ENCODE data around the gene ATF4.
A peak's percentile ranks its signal among the peaks of the same experiment; 100 is the strongest.
"Not testable (repeated sequence)": the region's sequence is repeated elsewhere in the genome, so short reads cannot be mapped to it uniquely, and the experiment has no call there.

ATF4 gene

DNA sequence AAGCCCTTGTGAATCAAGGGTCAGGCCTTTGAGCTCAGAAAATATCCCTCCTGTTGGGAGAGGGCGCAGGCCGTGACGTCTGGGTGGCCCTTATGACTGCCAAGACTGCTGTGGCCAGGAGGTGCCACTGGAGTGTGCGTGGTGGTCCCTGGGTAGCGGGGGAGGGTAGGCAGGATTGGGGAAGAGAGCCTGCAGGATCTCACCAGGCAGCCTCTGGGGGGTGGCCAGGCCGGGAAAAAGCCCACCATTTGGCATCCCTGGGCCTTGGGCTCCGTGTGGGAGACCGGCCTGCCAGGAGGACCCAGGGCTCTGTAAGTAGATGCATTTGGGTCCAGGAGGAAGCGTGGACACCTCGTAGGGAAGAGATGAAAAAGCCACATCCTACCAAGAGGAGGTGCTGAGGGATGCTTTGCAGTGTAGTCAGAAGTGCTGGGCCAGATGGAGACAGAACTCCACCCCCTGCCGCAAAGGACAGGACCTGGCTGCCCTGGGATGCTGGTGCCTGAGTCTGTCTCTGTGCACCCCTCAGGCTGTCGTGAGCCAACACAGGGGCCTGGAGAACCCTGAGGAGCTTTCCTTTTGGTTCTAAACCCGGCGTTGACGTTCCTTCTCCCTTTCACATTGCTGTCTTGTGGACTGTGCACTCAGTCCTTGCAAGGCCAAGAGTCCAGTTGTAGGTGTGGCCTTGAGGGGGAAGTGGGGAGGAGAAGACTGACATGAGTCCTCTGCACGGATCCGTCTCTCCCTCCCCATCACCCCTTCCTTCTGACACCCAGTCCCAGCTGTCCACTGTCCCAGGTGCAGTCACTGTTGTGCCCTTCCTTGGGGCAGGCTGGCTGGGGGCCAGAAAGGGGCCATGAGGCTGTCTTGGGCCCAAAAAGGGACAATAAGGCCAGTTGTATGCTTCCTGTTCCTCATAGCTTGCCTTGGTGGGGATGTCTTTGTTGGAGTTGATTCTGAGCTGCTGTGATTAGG lies 31.0 kb upstream of the ATF4 start:
- DNase-seq: no peak

DNA sequence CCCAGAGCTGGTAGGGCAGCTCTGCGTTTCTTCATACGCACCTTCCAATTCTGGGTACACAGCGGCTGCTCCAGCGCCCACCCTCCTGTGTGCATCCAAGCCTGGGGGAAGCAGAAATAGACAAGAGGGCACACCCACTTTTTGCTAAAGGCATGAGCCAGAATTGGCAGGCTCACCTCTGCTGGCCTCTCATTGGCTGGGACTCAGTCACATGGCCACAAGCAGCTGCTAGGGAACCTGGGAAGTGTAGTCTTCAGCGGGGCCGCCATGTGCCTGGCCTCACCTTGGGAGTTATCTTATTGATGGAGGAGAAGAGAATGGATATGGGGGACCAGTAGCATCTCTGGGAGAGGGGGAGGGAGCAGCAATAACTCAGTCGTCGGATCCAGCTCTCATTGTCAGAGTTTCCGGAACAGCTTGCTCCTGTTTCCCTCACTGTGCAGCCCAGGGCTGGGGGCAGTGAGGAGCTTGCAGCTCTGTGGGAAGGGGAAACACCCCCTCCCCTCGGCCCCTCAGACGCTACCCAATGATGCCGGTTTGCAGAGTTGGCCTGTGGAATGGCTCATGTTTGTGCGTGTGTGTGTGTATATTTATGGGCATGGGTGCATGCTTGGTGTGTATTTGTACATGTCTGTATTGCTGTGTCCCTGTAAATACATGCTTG lies 30.1 kb upstream of the ATF4 start:
- peak; percentile 84 to 89 for DNase-seq

DNA sequence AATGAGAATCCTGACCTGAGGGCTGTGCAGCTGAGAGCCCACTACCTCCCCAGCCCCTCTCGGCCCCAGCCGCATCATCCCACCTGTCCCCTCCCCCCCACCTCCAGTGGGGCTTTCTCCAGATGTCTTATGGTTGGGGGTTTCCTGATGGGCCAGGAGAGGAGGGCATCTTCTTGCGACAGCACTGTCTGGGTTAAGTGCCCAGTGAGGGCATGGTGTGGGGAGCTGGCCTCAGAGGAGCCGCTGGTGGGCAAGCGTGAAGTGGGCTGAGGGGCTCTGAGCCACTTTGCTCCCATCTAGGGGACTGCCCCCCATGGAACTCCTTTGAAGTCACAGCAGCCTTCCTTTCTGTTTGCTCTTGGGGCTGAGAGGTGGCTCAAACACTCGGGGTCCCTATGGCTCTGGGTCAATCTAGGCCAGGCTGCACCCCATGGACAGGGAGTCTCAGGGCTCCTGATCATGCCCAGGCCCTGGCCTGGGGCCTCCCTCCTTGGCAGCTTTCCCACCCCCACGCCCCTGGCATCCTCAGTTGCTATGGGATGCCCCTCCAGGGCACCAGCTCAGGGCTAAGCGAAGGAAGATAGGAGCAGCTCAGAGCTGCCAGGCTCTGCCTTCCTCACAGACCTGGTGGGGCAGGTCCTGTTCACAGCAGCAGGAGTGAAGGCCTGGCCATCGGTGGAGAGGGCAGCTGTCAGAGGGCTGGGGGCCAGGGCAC lies 29.2 kb upstream of the ATF4 start:
- no peak for DNase-seq

DNA sequence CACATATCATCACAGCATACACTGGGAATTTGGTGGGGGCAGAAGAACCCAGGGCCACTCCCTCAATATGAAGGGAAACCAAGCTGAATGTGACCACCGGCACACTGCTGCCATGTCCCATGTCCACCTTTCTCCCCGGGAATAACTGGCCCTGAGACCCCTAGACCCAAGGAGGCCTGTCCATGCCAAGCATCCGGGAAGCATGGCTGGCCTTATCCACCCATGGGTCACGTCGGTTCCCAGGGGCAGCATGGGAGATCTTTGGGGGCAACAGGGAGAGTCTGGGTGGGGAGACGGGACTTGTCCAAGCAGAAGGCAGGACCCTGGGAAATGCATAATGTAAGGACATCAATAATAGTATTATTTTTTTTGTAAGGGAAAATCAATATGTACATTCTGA lies 28.7 kb upstream of the ATF4 start:
- DNase-seq: no peak

DNA sequence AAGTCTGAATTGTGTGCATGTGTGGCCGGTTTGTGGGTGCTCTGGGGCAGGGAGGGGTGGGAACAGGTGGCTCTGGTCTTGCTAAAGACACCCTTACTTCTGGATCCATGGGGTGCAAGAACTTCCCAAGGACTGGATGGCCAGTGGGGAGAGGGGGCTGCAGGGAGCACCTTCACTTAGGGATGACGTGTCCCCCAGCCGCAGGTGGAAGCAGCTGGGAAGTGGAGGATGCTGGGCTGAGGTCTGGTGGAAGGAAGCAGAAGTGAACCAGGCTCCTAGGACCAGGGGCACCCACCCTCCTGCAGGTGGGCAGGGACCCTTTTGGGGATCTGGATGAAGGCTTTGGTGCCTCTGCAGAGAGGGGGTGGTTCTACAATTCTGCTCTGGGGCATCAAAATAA lies 28.2 kb upstream of the ATF4 start:
- no peak for DNase-seq

DNA sequence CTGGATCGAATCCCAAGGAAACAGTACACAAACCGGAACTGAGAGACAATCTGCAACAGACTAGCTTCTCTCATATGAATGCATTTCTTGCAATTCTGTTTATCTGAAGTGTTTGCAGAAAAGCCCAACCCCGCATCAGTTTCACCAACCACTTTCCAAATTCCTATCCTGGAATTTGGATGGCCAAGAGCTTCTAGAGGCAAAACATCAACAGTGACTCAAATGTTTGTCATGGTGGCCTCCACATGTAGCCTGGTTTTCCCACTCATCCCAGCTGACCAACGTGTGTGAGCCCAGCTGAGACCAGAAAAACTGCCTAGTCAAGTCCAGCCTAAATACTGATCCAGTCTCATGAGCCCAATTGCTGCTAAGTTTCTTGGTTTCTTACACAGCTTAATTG lies 26.6 kb upstream of the ATF4 start:
- DNase-seq: no peak

DNA sequence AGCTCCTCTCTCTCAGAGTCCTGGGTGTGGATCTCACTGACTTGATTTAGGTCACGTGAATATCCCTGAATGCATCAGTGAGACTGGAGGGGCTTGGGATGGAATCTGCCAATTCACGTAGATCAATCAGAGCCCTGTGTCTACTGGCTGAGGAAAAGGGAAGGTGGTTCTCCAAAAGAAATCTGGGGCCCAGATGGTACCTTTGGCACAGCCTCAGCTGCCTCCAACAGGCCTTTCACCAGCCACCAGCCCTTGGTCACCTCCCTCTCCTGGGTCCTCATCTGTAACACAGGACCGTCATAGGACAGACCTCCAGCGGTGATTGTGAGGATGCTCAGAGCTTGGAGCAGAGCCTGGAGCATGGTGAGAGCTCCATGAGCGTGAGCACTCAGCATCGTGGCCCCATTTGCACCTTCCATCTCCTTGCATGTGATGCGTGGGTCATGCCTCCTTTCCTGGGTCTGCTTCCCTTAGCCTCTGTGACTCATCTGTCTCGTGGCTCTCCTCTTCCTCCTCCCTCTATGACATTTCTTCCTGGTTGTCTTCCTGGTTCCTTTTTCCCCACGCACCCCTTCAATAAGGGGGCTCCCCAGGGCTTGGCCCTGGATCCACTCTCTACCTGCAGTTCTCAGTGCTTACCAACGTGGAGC lies 25.8 kb upstream of the ATF4 start:
- no peak for DNase-seq

DNA sequence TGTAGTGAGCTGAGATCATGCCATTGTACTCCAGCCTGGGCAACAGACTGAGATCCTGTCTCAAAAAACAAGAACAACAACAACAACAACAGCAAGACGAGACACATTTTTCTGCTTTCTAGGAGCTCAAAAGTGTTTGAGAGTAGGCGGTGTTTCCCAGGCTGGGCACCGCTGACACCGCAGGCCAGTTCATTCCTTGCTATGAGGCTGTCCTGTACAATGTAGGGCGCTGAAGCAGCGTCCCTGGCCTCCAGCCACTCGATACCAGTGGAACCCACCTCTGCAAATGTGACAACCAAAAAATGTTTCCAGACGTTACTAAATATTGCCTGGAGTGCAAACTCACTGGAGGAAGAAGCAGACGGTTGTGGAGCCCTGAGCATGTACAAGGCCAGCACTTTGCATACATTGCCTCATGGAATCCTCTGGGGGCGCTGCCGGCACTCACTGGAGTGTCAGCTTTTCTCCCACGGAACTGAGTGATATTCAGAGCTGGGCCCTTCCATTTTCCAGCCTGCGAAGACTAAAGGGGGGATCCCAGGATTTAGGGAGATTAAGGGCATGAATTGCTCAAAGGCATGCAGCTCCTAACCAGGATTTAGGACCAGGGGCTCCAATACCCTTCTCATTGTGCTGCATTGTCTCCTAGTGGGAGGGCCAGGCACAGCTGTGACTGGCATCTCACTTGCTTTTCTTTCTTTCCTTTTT lies 24.1 kb upstream of the ATF4 start:
- peak; percentile 56 to 80 for DNase-seq

DNA sequence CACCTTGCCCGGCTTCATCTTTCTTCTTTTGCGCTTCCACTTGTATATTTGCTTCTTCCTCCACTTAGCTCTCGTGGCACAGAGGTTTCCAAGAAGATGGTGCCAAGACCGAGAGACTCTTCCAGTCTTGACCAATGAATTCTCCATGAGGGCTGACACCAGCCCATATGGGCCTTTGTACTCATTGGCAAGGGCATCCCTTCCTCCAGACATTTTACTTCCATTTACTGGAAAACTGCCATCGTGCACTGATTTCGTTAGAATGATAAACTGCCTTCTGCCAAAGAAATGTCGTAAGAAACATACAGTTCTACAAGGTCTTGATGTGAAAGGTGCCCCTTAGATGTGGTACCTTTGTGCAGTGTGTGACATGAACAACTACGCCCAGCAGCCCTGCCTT lies 22.9 kb upstream of the ATF4 start:
- DNase-seq: no peak

DNA sequence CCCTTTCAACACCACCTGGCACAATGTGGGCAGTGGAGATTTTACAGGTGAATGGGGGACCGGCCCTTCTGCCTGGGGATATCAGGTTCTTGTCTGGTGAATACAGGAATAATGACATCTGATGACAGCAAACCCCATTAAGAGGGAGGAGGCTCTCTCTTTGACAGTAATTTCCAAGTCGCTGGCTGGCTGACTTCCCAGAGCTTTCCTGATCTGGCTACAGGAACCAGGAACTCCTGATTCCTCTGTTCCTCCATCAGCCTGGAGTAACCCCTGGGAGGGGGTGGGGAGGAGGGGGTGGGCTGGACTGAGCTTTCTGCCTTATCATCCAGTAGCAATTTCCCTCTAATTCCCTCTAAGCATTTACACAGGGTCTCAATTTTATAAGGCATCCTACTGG lies 22.0 kb upstream of the ATF4 start:
- DNase-seq: no peak

DNA sequence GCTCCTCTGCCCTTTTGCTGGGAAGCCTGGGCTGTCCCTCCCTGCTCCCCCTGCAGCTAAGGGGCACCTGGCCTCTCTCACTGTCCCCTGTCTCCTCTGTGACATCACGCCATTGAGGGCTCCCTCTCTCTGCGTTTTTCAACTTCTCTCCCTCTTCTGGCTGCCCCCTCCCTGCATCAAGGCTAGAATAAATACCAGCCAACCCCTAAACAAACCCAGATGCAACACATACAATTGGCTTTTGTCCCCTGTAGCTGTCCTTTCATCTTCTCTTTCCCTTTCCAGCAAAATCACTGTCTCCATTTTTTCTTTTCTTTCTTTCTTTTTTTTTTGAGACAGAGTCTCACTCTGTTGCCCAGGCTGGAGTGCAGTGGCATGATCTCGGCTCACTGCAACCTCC lies 21.6 kb upstream of the ATF4 start:
- DNase-seq: no peak

DNA sequence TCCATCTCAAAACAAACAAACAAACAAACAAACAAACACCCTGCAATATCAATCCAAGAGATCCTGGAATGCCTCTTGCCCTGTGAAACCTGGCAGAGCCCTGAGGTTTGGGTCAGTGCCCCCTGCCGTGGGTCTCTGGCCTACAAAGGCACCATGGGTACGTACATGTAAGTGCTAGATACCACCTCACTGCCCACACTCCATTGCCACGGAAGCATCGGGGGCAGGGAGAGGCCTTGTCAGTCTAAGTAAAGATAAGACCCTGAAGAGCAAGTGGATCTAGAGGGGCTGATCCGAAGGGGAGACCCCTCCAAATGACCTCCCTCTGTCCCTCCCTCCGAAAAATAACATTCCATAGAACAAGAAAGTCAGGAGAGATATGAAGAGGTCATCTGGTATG lies 20.3 kb upstream of the ATF4 start:
- no peak for DNase-seq

DNA sequence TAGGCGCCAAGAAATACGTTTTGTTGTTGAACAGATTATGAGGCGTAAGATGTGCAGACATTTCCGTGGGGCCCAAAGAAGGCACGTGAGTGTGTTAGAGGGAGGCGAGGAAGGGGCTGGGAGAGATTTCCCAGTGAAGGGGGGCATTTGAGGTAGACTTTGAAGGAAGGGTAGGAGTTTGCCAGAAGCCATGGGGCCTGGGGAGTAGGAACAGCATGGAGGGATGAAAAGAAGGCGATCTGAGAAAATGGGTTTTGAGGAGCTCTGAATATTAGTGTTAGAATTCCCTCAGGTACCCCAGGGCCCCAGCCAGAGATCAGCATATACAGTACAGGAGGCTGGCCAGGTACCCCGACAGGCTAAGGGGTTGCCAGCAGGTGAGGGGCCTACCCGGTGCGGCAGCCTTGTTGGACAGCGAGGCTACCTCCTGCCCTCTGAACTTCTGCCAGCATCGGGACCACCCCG lies 18.7 kb upstream of the ATF4 start:
- DNase-seq: no peak

DNA sequence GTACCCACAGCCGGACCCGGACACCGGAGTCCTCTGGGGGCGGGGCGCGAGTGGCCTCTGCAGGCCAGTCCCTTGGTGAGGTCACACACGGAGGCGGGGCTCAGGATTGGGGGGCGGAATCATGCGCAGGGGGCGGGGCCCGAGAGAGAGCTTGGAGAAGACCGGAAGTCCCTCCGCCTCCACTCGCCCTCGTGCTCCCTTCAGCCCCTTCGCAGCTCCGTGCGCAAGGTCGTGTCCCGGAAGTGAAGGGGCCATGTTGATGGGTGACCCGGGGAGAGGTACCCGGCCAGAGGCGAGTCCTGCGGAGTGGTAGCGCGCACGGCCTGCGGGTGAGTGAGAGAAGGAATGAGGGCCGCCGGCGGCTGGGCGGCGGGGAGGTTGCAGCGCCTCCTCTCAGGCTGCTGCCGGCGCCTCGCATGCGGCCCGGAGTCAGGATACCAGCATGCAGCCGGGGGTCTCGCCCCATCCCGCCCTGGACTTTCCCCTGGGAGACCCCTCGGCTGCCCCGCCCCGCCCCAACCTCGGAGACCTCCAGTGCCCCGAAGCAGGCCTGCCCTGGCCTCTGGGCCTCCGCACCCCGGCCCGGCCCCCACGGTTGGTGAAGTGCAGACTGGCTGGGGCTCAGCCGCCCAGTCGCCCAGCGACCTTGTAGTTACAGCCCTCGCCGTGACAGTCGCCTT lies 18.1 kb upstream of the ATF4 start, which contains the start of gene MIEF1:
MIEF1 (plus strand) TSS at position 182 of the 680 bp plus-strand sequence. CDS start 9,005 bp downstream, outside the sequence.
- DNase-seq: peak; percentile 96 to 97

DNA sequence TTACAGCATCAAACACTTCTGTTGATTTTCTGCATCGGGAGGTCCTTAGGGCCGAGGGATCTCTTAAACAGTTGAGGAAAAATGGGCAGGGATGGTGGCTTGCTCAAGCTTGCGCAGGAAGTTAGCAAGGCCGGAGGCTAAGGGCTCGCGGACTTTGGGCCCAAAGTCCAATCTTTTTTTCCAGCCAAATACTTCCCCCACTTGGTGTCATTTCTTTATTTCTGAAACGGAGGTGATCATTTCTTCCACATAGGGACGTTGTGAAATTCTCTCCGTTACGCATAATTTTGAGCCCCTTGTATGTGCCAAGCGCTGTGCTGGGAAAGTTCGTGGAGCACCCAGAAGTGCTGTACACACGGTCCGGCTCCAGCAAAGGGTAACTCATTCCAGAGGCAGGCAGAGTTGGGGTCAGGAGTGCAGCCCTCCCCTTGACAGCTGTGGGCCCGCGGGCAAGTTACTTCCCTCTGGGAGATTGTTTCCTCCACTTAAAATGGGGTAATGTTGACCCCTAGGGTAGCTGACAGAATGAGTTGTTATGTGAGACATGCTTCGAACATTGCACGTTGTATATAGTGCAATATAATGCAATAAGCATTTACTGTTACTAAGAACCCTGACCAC lies 17.5 kb upstream of the ATF4 start:
- DNase-seq: no peak

DNA sequence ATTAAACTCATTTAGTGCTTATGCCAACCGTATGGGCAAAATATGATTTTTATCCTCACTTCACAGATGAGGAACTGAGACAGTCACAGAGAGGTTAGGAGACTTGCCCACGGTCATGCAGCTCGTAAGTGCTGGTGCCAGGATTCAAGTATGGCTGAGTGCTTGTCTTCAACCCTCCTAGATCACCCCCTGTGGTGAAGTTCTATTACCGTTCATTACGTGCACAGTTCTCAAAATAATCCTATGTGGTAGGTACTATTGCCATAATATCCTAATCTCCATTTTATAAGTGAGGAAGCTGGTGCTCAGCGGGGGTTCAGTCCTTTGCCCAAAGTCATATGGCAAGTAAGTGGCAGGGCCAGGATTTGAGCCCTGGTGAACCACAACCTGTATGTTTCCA lies 16.7 kb upstream of the ATF4 start:
- DNase-seq: no peak

DNA sequence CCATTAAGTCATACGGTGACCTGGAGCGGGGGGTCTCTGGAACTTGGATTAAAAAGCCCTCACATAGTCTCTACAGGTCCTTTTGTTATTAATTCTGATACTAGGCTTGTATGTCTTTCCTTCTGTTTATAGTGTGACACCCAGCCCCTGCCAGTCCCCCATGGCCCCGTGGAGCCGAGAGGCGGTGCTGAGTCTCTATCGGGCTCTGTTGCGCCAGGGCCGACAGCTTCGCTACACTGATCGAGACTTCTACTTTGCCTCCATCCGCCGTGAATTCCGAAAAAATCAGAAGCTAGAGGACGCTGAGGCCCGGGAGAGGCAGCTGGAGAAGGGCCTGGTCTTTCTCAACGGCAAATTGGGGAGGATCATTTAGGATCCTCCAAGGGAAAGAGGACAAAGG lies 16.3 kb upstream of the ATF4 start:
- DNase-seq: no peak

DNA sequence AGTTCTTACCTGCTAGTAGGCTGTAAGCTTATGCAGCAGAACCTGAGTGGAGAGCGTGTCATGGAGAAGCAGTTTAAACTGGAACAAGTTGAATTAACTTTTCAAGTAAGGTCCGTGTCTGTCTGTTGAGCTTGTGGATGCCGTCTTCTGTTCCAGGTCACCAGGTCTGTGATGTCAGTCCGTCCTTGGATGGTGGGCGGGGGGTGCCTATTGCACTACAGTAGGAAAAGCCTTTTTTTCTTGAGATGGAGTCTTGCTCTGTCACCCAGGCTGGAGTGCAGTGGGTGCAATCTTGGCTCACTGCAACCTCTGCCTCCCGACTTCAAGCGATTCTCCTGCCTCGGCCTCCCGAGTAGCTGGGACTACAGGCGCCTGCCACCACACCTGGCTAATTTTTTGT lies 13.3 kb upstream of the ATF4 start:
- not testable (repeated sequence) for DNase-seq

DNA sequence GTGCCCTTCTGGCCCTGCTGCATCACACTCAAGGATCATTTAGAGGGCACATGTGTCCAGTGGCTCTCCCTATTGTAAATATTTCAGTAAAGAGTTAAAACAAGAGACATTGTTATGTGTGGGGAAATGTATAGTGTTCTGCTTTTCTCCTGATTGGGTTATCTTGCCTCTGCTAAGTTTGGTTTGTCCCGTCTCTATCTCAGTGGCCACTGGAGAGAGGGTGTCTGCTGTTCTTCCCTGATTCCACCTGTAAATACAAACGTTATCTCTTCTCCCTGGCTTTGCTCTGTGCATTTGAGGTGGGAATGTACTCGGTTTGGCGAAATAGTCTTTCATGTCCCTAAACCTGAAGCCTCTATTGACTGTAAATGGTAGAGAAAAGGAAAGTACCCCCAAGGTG lies 12.0 kb upstream of the ATF4 start:
- DNase-seq: no peak

DNA sequence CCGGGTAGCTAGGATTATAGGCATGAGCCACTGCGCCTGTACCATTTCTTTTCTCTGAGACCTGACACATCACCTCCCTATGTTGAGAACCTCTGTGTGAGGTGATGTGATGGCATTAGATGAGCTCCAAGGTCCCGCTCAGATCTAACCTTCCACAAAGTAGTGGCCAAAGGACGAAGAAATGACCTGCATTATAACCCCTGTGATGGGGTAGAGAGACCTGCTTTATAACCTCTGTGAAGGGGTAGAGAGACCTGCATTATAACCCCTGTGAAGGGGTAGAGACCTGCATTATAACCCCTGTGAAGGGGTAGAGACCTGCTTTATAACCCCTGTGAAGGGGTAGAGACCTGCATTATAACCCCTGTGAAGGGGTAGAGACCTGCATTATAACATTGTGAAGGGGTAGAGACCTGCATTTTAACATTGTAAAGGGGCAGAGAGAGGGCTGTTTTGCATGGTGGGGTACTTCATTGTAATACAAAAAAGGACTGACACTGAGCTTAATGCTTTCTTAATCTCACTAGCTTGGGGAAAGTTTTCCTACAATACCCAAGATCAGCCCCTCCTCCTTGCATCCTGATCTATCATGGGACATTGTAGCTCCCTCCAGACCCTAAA lies 9.7 kb upstream of the ATF4 start:
- no peak for DNase-seq

DNA sequence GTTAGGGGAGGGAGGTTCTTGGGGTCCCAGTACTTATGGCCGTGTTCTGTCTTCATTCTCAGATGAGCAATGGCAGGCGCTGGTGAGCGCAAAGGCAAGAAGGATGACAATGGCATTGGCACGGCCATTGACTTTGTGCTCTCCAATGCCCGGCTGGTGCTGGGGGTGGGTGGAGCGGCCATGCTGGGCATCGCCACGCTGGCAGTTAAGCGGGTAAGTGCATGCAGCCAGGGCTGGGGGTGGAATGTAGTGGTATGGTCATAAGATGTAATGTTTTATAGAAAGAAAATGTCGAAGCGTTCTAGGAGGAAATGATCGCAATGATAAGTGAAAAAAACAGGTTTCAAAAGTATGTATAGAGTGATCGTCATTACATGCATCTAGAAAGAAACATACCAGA lies 9.1 kb upstream of the ATF4 start:
- DNase-seq: no peak
